NAMALWA (cell line): ENCODE results near the gene NNMT.
"Not testable (repeated sequence)": the region's sequence is repeated elsewhere in the genome, so short reads cannot be mapped to it uniquely, and the experiment has no call there.

Experiments
- DNase-seq: peaks from one replicate; pipeline ENCODE4 v3.0.0-alpha.2; 2015; ENCODE audit warnings: low spot score

NNMT gene

DNA sequence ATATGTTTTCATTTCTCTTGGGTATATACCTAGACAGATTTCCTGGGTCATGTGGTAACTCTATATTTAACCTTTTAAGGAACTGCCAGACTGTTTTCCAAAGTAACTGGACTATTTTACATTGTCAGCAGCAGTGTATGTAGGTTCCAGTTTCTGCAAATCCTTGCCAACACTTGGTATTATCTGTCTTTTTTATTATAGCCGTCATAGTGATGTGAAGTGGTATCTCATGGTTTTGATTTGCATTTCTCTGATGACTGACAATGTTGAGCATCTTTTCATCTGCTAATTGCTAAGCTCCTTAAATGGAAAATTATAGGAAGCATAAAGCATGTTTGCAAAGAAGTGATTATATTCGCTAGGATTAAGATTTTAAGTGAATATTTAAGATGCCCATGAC is 13.9 kb downstream of the NNMT start:
- DNase-seq = no peak

GRCh38 chr11:114311946-114312345 is 15.7 kb downstream of the NNMT start:
- no peak for DNase-seq

- DNase-seq = no peak
These were observed 17.9 kb downstream of the NNMT start for GRCh38 chr11:114314096-114314495.

DNA sequence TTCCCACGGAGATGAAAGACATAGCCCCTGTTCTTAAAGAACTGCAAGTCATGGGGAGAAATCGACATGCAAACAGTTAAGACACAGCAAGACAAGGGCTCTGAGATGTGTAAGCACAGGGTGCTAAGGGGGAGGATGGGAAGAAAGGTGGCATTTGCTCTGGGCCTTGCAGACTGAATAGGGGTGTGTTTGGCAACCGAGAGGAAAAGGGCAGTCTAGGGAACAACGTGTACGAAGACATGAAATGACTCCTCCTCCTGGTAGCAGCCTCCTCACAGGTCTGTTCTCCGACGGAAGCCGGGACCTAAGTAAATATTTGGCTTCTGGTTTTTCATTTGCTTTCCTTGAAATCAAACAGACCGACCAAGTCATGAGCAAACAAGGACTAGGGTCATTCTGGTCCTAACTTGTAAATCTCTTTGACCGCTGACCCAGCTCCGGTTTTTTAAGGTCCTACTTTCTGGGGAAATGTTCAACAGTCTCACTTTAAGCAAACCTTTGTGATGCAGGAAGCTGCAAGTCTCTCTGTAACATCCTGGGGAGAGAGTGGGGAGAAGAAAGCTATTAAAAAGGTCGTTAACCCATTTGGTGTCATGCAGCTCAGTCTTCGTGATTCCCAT is 19.7 kb downstream of the NNMT start:
- no peak for DNase-seq

DNA sequence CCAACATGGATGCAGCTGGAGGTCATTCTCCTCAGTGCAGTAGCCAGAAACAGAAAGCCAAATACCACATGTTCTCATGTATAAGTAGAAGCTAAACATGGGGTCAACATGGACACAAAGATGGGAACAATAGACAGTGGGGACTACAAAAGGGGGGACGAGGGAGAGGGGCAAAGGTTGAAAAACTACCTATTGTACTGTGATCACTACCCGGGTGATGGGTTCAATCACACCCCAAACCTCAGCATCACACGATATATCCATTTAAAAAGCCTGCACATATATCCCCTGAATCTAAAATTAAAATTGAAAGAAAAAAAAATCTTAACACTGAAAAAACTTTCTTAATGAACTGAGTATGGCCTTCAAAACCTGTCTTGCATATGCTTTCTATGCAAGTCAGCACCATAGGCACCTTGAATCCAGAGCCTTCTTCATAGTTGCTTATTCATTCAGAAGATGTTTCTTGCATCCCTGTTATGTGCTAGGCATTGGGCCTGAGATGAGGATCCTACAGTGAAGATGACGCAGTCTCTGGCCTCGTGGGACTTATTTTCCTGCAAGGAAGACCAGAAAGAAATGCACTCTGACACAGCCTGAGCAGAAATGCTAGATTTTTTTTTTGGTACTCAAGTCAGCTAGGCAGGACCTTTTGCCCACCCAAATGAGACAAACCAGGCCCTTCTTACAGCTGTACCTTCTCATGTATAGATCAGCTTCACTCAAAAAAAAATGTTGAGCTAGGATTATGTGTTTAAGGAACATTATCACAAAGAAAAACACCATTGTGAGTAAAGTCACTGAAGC is 21.0 kb downstream of the NNMT start:
- no peak for DNase-seq

- DNase-seq = peak; percentile 34
These were observed 21.6 kb downstream of the NNMT start for GRCh38 chr11:114317787-114318137.

GRCh38 chr11:114318361-114318760 is 22.2 kb downstream of the NNMT start:
- no peak for DNase-seq

DNA sequence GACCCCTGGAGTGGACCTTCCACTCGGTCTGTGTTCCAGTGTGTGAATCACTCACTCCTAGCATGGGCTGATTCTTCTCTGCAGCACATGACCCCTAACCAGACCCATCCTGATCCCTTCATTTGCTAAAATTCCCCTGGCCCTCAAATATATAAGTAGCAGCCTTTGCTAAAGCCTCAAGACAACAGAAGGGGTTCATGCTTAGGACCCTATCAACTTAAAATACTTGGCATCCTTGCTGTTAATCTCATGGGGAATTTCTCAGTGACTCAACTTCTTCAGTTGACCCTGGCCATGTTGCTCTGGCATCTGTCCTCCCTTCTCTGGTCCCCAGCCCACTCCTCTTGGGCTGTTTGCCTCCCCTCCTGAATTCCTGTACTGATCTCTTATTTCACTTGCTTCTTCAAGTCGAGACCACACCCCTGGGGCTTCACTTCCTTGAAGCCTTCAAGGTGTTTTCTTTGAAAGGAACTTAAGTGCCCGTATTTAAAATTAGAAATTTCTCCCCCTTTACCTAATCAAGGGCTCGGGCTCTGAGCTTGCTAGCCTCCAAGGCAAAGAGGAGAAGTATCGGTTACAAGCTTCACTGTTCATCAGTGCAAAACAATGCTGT is 23.6 kb downstream of the NNMT start:
- no peak for DNase-seq

DNA sequence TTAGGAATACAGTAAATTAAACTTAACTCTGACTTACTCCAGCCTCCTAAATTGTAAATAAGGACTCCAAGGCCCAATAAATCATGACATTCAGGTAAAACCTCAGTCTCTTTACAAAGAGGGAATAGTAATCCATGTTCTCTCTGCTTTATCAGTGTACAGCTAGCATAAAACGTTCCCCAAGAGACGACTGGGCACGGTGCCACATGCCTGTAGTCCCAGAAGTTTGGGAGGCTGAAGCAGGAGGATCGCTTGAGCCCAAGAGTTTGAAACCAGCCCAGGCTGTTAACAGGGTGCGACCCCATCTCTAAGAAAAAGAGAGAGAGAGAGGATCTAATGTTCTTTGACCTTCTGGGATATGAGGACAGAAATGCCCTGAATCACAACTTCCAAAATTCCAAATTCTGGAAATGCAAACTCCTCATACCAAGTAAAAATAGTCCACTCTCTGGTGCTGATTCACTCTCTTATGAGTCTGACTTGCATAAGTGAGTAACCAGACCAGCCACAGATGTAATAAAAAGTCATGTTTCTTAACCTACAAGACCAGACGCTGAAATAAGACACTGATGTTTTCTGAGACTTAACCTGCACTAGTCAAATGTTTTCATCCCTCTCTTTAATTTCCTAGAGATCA is 25.5 kb downstream of the NNMT start:
- DNase-seq = no peak

DNA sequence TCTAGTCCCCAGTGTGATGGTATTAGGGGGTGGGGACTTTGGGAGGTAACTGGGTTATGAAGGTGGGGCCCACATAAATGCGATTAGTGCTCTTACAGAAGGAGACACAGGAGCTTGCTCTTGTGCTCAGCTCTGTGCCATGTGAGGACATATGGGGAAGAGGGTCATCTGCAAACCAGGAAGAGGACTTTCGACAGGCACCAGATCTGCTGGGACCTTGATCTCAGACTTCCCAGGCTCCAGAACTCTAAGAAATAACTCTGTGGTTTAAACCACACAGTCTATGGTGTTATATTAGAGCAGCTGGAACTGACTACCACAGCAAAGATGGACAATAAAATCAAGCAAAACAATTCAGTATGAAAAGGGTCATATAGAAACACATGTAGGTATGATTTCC is 26.7 kb downstream of the NNMT start:
- no peak for DNase-seq

GRCh38 chr11:114326151-114326550 is 30.0 kb downstream of the NNMT start:
- no peak for DNase-seq

GRCh38 chr11:114326776-114327175 is 30.6 kb downstream of the NNMT start:
- no peak for DNase-seq

- no peak for DNase-seq
These were observed 34.2 kb downstream of the NNMT start for GRCh38 chr11:114330373-114330772.

- DNase-seq = peak; percentile 64
These were observed 44.3 kb downstream of the NNMT start for GRCh38 chr11:114340311-114341131.

DNA sequence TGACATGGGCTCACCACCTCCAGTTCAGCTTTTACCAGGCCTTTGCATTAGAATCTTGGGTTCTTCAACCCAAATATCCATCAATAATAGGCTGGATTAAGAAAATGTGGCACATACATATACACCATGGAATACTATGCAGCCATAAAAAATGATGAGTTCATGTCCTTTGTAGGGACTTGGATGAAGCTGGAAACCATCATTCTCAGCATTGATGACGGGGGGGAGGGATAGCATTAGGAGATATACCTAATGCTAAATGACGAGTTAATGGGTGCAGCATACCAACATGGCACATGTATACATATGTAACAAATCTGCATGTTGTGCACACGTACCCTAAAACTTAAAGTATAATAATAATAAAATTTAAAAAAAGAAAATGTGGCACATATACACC is 45.5 kb downstream of the NNMT start:
- DNase-seq = not testable (repeated sequence)

- DNase-seq = no peak
These were observed 46.3 kb downstream of the NNMT start for GRCh38 chr11:114342476-114342875.

DNA sequence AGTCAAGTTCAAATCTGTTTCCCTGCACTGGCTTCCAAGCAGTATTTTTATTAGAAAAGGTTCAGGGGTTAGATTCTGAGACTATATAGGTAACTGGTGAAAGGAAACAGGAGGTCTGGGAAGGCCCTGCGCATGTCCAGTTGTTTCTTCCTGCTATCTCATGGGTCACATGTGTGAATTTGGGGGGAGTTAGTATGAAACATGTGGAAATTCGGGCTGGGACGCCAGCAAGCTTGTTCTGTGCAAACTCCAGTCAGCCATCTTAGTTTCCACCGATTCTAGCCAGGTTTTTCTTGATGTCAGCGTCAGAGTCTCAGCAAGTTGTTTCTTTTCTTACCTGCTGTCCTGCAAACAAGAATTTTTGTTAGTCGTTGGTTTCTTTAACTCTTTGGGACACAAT is 46.8 kb downstream of the NNMT start:
- DNase-seq = no peak

GRCh38 chr11:114343493-114343892 is 47.3 kb downstream of the NNMT start:
- no peak for DNase-seq

GRCh38 chr11:114344494-114344893 is 48.3 kb downstream of the NNMT start:
- DNase-seq = no peak

DNA sequence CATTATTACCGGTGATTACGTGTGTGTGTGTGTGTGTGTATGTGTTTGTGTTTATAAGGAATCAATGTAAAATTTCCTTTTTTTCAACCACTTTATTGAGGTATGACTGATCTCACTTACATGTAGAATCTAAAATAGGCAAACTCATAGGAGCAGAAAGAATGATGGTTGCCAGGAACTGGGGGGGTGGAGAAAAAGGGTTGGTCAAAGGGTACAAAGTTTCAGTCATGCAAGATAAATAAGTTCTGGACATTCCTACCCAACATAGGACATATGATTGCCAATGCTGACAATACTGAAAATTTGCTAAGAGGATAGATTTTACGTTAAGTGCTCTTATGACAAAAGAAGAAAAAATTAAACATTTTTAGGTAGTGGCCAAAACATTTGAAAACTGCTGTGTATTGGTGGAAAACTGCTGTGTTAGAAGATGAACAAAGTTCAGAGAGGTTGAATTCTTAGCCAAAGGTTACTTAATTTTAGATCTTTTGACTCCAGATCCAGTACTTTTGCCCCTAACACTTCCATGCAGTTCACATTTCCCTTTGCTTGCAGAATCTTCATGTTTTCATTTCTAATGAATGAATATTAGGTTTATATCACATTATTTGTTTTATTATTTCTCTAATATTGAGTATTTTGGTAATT is 49.5 kb downstream of the NNMT start:
- DNase-seq = no peak

DNA sequence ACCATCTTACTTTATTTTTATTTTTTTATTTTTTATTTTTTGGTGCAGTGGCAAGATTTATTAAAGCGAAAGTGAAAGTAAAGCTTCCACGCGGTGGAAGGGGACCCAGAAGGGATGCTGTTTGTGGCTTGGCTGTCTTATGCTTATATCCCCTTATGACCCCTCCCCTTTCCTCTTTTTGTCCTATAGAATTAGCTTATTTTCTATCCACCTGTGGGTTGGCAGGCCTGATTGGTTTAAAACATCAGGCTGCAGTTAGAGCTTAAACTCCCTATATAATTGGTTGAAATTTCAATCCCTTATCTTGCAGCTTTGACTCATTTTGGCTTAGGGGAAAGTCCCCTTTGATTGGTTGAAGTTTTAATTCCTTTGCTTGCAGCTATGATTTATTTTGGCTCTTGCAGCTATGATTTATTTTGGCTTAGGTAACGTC is 50.5 kb downstream of the NNMT start:
- peak; percentile 34 for DNase-seq
